EH (cell line): ENCODE measurements around the gene ANO2.
"Not testable (repeated sequence)": the region's sequence is repeated elsewhere in the genome, so short reads cannot be mapped to it uniquely, and the experiment has no call there.

Source experiments
- DNase-seq: peaks from one replicate; pipeline ENCODE4 v3.0.0-alpha.2; 2015; ENCODE audit warnings: low read depth

Gene ANO2

DNA sequence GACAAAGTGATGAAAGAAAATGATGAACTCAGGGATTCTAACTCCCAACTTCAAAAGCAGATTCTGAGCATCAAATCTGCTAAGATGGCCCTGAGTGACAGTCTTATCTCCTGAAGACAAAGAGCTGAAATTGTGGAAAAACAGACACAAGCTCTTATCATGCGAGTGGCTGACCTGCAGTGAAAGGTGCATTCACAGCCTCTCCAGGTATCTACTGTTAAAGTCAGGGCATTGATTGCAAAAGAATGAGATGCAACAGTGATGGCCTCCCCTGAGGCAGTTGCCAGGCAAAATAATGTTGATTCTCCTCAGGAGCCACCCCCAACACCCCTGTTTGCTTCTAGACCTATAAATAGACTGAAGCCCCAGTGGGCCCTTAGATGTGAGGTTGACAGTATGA is 126.2 kb downstream of the ANO2 start:
- DNase-seq: not testable (repeated sequence)

DNA sequence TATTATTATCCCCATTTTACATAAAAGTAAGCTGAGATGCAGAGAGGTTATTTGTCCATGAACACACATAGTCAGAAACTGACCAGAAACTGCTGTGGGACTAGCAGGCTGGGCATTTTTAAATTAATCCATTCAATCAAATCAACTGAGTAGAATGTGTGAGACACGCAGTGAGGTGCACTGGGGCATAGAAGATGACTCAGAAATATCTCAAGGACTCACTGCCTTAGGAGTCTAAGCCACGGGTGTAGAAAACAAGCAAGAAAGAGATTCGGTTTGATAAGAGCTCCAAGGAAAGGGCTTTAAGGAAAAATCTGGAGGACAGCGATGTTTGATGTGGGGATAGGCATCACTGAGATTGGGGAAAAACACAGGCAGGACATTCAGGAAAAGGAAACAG is 127.8 kb downstream of the ANO2 start:
- DNase-seq: no peak

DNA sequence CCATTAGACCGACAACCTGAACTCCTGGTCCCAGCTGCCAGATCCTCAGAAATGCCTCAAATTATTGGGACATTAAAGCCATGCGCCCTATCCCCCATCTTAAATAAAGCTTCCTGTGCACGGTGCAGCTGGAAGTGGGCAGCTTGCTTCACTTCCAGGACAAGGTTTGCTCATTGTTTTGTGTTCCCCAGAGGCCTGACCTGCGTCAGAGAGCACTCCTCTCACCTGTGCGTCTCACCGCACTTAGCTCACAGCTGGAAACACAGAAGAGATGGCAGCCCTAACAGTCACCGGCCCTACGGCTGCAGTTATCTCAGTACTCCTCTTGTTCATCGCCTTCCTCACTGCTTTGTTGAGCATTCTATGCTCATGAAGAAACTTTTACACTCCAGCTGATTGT is 135.5 kb downstream of the ANO2 start:
- no peak for DNase-seq

DNA sequence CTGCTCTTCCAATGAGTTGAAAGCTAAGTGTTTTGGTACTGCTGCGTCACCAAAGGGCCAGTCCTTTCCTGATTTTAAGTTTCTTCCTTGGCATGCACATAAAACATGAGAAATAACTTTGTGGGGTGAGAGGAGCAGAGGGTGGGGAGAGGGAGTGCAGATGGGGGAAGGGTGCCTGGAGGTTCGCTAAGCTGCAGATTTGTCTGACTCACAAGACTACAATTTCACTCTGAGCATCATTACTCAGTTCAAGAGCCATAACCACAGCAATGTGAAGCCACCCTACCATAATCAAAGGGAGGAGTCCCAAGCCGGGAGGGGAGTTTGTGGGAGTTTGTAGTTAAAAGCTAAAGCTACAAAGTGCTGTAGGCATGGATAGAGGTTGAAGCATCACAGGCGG is 136.1 kb downstream of the ANO2 start:
- DNase-seq: peak; percentile 97

DNA sequence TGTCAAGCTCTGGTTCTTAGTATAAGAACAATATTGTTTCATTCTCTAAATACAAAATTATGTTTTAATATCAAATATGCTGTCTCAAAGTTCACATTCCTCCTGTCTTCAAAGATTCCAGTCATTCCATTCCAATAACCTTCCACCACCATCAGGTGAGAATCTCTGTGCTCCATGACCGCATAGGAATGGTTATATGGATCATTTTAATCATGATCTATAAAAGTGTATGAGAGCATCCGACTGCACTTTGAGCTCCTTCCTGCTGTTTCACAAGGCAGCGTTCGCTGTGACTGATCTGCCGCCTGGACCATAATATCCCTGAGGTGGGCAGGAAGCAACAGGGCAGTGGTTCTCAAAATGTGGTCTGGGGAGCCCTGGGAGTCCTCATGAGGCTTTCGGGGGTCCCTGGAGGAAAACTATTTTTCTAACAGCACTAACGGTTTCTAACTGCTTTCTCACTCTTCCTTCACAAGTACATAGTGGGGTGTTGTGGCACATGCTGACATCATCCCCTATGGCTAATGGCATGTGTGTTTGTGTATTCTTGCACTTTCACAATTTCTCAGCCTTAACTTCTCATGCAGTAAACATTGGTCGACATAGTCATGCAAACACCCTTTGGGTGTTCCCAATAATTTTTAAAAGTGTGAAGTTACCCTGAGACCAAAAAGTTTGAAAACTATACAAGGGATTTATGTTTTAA is 137.4 kb downstream of the ANO2 start:
- peak; percentile 21 for DNase-seq

DNA sequence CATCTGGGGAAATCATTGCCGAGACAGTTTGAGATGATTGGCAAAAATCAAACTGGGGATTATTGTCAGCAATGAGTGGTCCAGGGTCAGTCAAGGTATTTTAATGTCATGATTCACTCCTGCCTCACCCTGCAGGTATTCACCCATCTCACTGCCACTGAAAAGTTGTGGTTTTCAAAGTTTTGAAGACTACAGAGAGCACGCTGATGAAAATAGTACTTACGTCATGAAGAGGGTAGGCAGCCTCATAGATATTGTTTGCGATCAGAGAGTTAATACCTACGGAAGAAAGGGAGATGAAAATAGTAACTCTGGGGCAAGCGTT is 138.0 kb downstream of the ANO2 start:
- DNase-seq: peak; percentile 51

DNA sequence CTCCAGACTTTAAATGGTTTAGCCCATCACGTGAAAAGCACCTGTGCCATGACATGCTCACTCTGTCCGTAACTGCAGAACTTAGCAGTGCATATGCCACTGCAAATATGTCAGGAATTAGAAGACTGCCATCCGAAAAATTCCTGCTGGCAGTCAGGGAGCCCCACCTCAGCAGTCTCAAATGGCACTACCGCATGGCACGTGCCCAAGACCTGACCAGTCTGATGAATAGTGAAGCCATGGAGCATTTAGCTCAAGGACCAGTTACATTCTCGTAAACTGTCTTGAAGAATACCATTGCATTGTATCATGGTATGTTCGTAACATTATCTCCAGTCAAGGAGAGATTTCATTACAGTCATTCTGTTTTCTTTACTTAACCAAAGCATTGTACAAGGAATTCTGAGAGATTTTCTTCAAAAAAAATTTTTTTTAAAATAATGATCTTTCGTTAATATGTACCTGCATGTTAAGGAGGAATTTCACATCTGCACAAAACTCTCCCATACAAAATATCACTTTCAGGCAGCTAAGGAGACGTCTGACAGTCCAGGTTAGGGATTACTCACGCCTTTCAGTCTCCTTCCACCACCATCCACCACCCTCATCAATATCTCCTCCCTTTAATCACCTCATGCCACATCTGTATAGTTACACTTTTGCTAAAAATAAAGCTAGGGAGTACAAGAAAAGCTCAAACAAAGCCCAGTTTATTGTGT is 138.5 kb downstream of the ANO2 start:
- DNase-seq: peak; percentile 58

DNA sequence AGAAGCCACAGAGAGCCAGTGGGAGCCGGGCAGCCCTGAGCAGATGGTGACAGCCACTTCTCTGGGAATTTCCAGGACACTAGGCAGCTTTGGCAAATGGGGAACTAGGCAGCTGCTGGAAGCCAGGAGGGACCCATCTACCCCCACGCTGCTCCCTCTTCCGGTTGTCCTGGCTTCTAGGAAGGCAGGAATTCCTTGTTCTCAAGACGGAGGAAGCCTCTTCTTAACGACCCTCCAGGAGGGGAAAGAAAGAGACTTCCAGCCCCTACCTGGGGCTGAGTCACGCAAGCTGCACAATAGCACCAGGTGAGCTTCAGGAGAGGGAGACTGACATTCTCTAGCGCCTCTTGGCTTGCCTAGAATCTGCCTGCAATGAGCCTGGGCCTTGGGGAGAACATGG is 141.5 kb downstream of the ANO2 start:
- no peak for DNase-seq

DNA sequence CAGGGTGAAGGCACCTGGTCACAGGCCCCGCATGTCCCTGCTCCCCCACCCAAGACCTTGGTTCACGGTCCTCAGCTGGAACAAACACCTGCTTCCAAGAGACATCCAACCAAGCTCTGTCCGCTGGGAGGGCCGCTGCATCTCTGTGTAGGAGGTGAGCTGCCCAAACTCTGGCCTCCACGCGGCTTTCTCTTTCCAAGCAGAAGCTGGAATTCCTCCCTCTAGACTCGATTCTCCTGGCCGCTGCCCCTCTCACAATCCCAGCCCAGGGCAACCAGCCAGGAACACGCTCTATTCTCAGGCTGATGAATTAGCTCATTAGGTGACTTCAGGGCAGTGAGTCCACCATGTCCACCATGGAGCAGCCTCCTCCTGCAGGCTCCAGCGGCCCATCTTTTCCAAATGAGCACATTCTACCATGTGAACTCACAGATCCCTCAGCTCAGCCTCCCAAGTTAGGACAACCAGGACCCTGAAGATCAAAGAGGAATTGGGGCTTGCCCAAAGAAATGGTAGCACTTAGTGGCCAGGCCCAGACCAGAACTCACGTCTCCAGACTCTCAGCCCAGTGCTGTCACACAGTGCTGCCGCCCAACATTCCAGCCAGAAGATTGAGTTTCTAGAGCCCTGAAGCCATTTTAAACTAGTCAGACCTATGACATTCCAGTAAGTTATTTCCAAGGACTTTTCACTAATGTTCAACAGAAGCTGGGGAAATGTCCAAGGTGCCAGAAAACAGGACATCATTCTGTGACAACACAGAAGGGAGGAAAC is 146.6 kb downstream of the ANO2 start:
- DNase-seq: peak; percentile 11

DNA sequence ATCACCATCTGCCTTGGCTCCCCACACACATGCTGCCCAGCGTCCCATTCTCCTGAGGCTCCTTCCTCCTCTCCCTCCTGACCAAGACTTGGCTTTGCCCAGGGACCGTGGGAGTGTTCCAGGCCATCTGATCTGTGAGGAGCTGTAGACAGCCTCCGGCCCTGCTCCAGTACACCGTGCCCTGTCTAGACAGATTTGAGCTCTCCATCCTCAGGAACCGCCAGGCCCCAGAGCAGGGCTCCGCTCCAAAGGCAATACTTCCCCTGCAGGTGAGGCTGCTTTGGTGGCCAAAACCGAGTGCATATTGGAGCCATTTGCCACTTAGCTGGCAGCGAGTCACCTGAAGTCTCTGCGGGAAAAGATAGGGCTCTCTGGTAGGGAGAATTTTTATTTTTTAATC is 147.4 kb downstream of the ANO2 start:
- DNase-seq: no peak

DNA sequence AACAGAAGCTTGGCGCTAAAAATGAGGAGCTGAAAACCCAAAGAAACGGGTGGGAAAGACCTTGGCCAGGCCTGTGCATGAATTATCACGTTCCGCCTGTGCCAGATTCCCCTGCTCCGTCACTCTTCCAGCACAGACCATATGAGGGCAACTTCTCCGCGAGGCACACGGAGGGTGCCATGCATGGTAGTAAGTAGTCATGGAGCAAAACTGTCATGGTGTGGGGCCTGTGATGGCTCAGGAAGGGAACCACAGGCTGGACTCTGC is 148.2 kb downstream of the ANO2 start:
- DNase-seq: no peak

DNA sequence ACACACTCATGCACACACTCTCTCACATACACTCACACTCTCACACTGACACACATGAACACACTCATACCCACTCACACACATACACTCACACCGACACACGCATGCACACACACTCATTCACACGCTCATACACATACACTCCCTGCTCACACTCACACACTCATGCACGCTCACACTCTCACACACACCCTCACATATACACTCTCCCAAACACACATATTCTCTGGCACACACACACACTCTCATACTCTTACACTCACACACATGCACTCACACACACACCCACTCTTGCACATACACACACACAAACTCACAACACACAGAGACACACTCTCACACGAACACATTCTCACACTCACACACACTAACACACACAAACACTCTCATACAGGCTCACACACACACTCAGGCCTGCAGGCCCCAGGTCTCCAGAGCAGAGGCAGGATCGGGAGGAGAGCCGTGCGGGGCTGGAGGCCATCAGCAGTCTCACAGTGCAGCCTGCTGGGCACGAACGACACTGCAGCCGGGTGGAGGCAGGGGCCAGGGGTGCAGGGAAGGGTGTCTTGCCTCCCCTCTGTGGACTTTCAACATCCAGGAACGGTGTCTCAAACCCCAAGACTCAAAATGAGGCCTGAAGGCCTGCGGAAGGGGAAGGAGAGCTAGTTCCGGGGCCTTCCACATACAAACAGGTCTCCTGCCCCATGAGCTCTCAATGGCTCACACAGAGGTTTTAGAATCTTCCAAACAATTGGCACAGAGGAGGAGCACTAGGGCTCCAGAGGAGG is 148.7 kb downstream of the ANO2 start:
- DNase-seq: peak; percentile 25

DNA sequence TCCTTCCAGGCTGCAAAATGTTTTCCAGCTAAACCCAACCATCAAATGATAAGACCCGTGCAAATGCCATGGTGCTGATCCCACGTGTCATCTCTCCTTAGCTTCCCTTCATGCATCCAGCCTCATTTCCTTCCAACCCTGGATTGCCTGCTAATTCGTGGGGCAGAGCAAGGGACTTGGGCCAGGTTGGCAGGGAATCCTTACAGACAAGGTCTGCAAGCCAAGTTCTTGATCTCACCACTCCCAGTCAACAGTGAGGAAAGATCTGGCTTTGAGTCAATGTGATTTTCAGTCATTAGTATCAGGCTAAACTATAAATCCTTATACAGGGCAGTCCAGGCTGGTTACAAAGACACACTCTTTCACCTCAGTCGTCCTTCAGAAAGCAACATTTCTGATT is 150.9 kb downstream of the ANO2 start:
- DNase-seq: no peak

DNA sequence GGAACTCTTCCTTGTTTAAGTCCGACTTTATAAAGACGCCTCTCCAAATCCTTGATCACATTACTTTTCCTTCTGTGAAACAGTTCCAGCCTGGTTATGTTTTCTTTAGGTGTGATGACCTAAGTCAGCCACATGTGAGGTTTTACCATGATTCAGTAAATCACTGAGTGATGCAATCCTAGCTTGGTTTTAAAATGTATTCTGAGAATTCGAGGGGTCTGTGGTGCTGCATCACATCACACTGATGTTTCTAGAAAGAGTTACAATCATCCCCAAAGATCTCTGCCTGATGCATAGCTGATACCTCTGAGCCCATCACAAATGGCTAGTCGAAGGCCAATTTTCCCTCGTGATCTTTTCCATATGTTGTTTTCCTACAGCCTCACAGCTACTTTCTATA is 152.7 kb downstream of the ANO2 start:
- DNase-seq: no peak

DNA sequence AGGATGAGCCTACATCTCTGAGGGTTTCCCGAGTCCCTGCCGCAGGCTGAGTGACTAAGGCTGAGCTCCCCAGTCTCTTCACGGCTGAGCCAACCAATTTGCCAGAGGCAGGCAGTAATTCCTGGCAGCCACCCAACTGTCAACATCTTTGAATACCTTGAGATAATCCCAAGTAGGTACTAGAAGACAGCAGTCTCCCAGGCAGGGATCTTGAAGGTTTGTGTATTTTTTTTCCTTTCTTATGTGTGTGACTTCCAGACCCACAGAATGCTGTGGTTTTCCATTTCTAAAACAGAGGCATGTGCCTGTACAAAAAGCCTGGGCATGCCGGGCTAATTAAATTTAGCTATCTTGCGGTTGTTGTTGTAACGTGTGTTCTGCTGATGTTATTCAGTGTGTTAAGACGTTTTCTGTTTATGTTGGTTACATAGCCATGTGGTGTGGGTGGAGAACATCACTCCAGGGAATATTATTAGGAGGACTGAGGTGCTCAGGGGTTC is 155.5 kb downstream of the ANO2 start:
- DNase-seq: peak; percentile 71

DNA sequence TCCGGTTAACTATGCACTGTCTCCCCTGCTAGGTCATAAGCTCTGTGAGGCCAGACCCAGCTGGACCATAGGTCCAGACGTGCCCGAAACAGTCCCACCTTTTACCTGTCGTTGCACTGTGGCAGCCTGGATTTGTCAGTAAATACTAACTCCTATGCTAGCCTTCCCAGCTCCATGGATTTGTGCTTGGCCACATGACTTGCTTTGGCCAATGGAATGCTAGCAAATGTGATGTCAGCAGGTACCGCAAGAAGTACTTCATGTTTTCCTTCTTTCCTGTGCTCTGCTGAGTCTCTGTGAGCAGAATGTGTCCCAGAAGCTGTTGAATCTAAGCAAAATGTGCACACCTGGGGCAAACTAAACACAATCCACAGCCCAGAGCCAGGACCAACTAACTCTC is 157.2 kb downstream of the ANO2 start:
- no peak for DNase-seq

DNA sequence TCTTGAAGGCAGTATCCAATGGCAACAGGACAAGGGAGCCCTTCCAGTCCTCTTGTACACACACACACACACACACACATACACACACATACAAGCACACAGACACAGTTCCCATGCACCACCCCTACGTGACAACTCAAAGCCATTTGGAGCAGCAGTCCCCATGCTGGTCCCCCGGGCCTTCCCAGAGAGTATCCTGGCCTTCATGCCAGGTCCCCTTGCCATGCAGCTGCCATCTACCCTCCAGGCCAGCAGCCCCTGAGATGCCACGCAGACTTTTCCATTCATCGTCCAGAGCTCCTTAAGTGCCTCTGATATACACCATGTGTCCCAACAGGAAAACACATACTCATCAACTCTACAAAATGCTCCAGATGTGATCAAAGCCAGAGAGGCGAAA is 159.5 kb downstream of the ANO2 start:
- no peak for DNase-seq

DNA sequence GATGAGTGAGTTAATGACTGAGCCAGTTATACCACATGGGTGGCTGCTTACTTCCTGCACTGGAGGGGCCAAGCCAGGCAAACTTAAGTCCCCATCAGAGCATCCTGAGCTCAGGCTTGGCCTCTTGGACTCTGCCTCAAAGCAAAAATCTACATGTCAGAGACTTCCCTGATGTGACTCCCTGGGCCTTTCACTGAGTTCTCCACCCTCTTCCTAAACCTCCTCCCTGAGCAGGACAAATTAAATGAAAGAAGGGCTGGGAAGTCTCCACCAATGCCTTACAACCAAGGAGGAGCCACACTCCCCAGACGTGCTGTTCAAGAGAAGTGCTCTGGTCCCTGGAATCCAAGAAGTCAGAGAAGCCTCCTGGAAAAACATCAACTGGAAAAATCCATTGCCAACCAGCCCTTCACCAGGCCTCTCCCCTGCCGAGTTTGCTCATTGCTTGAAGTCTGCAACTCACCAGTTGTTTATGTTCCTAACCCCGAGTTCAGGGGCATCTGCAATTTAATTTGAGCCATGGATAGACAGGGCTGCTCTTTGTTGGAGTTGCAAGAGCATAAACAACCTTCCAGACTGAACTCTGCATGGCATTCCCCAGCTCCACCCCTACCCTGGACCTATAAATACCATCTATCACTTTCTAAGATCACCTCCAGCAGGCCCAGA is 160.5 kb downstream of the ANO2 start:
- no peak for DNase-seq

DNA sequence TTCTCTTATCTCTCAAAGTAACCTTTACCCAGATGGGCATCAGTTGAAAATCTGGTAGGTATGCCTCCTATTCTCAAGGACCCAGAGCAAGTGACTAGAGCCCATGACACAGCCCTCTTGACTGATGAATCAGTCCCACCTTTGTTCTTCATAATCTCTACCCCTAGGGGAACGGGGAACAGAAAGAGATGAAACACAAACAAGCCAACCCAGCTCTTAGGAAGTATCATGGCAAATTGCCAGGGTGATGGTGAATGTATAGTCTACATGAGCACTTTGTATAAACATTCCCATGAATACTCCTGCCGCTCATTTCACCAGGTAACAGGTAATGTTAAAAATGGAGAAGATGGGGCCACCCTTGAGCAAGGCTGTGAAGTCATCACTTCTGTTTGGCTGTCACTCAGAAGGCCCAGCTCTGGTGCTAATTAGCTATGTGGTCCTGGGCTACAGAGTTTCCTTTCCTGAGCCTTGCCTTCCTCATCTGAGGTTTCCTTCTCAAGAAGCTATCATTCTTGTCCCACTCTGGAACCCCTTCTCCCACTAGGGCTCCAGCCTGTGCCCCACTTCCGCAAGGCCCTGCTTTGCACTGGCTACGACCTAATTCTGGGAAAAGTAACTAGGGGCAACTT is 161.7 kb downstream of the ANO2 start:
- no peak for DNase-seq

DNA sequence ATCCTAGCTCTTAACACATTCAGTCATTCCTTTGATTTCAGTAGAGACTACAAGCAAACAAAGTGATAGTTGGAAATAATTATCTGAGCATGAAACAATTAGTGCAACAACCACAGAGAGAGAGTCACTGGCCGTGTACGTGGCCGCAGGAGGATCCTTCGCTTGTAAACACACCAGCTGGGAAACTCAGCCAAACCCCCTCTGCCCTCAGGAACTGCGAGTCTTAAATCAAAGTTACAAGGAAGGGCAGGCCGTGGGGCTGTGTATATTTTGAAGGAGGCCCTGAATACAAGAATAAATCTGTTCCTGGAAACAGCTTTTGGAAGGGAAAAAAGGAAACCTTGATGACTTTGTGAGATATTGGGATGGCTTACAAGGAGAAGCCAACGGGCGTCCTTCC is 164.5 kb downstream of the ANO2 start:
- no peak for DNase-seq

DNA sequence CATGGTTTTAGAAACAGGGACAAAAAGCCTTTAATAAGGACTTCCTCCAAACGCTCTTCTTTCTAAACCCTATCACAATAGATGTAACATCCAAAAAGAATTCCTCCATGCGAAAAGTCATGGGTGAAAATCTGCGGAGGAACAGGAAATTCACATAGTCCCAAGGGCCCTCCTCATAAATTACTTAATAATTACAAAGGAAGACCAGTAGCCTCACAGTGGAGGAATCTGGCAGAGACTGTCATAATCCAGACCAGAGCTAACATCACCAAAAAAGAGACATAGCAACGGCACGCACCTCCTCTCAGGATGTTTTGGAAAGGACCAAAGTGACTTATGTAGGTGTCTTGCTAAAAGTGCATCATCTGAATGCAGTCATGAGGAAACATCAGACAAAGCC is 165.7 kb downstream of the ANO2 start:
- DNase-seq: no peak

DNA sequence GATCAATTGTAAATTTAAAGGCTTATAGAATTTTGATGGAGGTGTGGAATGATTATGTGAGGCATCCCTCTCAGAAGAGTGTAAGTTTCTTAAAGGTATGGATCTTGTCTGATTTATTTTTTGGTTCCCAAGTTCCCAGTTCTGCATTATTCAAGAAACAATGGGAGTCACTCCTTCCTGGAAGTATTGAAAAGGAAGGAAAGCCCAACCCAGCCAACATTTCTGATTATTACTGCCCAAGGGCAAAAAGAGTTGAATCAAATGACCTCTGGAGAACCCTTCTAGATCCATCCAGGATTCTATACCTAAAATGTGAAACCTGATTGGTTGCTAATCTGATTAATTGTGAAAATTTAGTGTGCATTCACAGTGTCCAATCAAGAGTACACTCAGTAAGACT is 166.2 kb downstream of the ANO2 start:
- no peak for DNase-seq
